ENCODE data around the gene CATSPERZ.
A peak's percentile ranks its signal among the peaks of the same experiment; 100 is the strongest.

CATSPERZ gene

GRCh38 chr11:64297699-64298358 lies 2.3 kb upstream of the CATSPERZ start:
- no peak for DNase-seq (ENCODE audit: extremely low spot score)
- POLR2A ChIA-PET: no interaction called here
- CTCF ChIA-PET: interaction anchor here (1.2 to 1.8 kb wide), 2 partner anchors 10 to 93 kb away, joined by 3 to 5 read pairs; no protein-coding TSS in a partner anchor
- TF ChIP-seq CTCF (IDR thresholded peaks at IDR 0.05; ENCODE audit: control extremely low read depth, extremely low read depth, low read depth, missing control alignments): no peak

- no peak for TF ChIP-seq CTCF (IDR thresholded peaks at IDR 0.05; ENCODE audit: control extremely low read depth, extremely low read depth, low read depth, missing control alignments)
- POLR2A ChIA-PET: no interaction called here
- CTCF ChIA-PET: interaction anchor here (1.8 kb wide), 1 partner anchor 95 kb away, joined by 5 read pairs; no protein-coding TSS in a partner anchor
- DNase-seq (ENCODE audit: extremely low spot score): no peak
These were observed 952 bp upstream of the CATSPERZ start for GRCh38 chr11:64298966-64299846.

GRCh38 chr11:64303109-64304031 lies 3.2 kb downstream of the CATSPERZ start:
- ChIA-PET CTCF (interaction anchor here (1.1 to 5.8 kb wide), 26 partner anchors 10 to 302 kb away, joined by 3 to 219 read pairs (median 10); partner anchors contain the start of genes BAD, FERMT3, GPR137 and KCNK4), POLR2A (interaction anchor here (0.6 to 2.0 kb wide), 5 partner anchors 9 to 739 kb away, joined by 6 to 18 read pairs (median 8); partner anchors contain the start of genes FERMT3, PRDX5 and TRMT112)
- no peak for TF ChIP-seq CTCF (IDR thresholded peaks at IDR 0.05; ENCODE audit: control extremely low read depth, extremely low read depth, low read depth, missing control alignments)
- DNase-seq (ENCODE audit: extremely low spot score): no peak

- no peak for DNase-seq (ENCODE audit: extremely low spot score)
- ChIA-PET POLR2A (interaction anchor here (1.0 to 2.0 kb wide), 3 partner anchors 14 to 100 kb away, joined by 8 to 18 read pairs (median 8); partner anchors contain the start of genes FERMT3, PRDX5 and TRMT112), CTCF (interaction anchor here (0.9 to 5.8 kb wide), 24 partner anchors 9 to 303 kb away, joined by 3 to 219 read pairs (median 10); partner anchors contain the start of genes BAD, FERMT3, GPR137 and KCNK4)
- TF ChIP-seq CTCF (IDR thresholded peaks at IDR 0.05; ENCODE audit: control extremely low read depth, extremely low read depth, low read depth, missing control alignments): peak; percentile 1
These were observed 3.8 kb downstream of the CATSPERZ start for GRCh38 chr11:64304032-64304315.

GRCh38 chr11:64304316-64305072 lies 4.3 kb downstream of the CATSPERZ start:
- peak; percentile 90 for TF ChIP-seq CTCF (IDR thresholded peaks at IDR 0.05; ENCODE audit: control extremely low read depth, extremely low read depth, low read depth, missing control alignments)
- POLR2A ChIA-PET: interaction anchor here (0.6 to 2.0 kb wide), 5 partner anchors 13 to 119 kb away, joined by 3 to 18 read pairs (median 8); partner anchors contain the start of genes FERMT3, PRDX5, STIP1 and TRMT112
- CTCF ChIA-PET: interaction anchor here (0.6 to 5.8 kb wide), 35 partner anchors 8 to 384 kb away, joined by 3 to 219 read pairs (median 8); partner anchors contain the start of genes BAD, CCDC88B, FERMT3 and GPR137
- peak; percentile 86 for DNase-seq (ENCODE audit: extremely low spot score)
